Peyer's patch (tissue), 4 donors: ENCODE results near the gene TSPAN33. TPM values are rescaled to one million over a fixed set of nuclear protein-coding genes. Genes with fewer than 3 reads are reported as not detected.

Experiments
- DNase-seq, 3 donors: peaks; one replicate each; pipeline ENCODE4 v3.0.0-alpha.2; 2017 to 2019
- H3K27ac ChIP-seq, 4 donors: fragments of 200-600 bp; sonication (generic); one replicate each; pipeline ENCODE4 v1.5.1; 2016 to 2019
- H3K27me3 ChIP-seq, 2 donors: fragments of 200-600 bp; sonication (generic); one replicate each; pipeline ENCODE4 v1.5.1; 2019
- H3K36me3 ChIP-seq, 3 donors: fragments of 200-600 bp; sonication (generic); one replicate each; pipeline ENCODE4 v1.5.1; 2016 to 2019
- H3K4me1 ChIP-seq, 4 donors: fragments of 200-600 bp; sonication (generic); one replicate each; pipeline ENCODE4 v1.5.1; 2016 to 2019
- H3K4me3 ChIP-seq, 4 donors: fragments of 200-600 bp; sonication (generic); 1 replicate in 3 of 4; 2 replicates in 1 of 4; pipeline ENCODE4 v1.5.1; 2016 to 2019; ENCODE audit warnings: mild to moderate bottlenecking in 1 of 4
- H3K9me3 ChIP-seq, 4 donors: fragments of 200-600 bp; sonication (generic); one replicate each; pipeline ENCODE4 v1.5.1; 2016 to 2019; ENCODE audit warnings: mild to moderate bottlenecking in 1 of 4
- CTCF ChIP-seq, 6 experiments: fragments of 450-650 bp in 4 of 6; fragments of 200-600 bp in 2 of 6; sonication (generic) in 1 of 6; IDR thresholded peaks; one replicate each; pipeline ENCODE4 v1.5.1; 2017 to 2019; ENCODE audit warnings: antibody characterized with exemption in 6 of 6, mild to moderate bottlenecking in 3 of 6, moderate library complexity in 1 of 6
- POLR2A ChIP-seq, 2 donors: fragments of 450-650 bp; IDR thresholded peaks; one replicate each; pipeline ENCODE4 v1.5.1; 2017; ENCODE audit warnings: antibody characterized with exemption in 2 of 2, mild to moderate bottlenecking in 2 of 2, moderate library complexity in 2 of 2
- total RNA-seq, 4 donors: library from RNA; depleted of rRNA; stranded (reverse); fragments of >200 nt; gene quantifications; one replicate each; pipeline ENCODE4 v1.1.0, GENCODE V29; 2016

The TSPAN33 gene
- total RNA-seq, 4 donors from 2014 or later = 1.0 to 28.9 (median 3.5) TPM

GRCh38 chr7:129189661-129190310, 45.3 kb downstream of the TSPAN33 start:
- no peaks in the 10 kb centered on the region for H3K9me3 ChIP-seq
- no peaks in the 10 kb centered on the region for H3K27me3 ChIP-seq
- no peak overlapping the region for H3K27ac ChIP-seq
- peaks cover 0 to 13% (median 5%) of the 10 kb centered on the region in 4 donors for H3K4me1 ChIP-seq
- H3K36me3 ChIP-seq = no peaks in the 10 kb centered on the region
- TF ChIP-seq POLR2A (IDR thresholded peaks at IDR 0.05) (no peak), CTCF (IDR thresholded peaks at IDR 0.05) (no peak)
- H3K4me3 ChIP-seq = peak overlapping the region; percentile 55 to 77 (median 66)
- no peak for DNase-seq

- Histone ChIP-seq H3K4me3 (no peak overlapping the region), H3K27me3 (no peaks in the 10 kb centered on the region), H3K9me3 (no peaks in the 10 kb centered on the region), H3K4me1 (peaks cover 0 to 13% (median 5%) of the 10 kb centered on the region in 4 donors), H3K27ac (no peak overlapping the region), H3K36me3 (no peaks in the 10 kb centered on the region)
- DNase-seq = no peak
- TF ChIP-seq CTCF (IDR thresholded peaks at IDR 0.05) (no peak), POLR2A (IDR thresholded peaks at IDR 0.05) (no peak)
These were observed 46.8 kb downstream of the TSPAN33 start for GRCh38 chr7:129191272-129191671.

- Histone ChIP-seq H3K9me3 (no peaks in the 10 kb centered on the region), H3K4me1 (peaks cover 0 to 6% (median 2%) of the 10 kb centered on the region in 4 donors), H3K27me3 (no peaks in the 10 kb centered on the region), H3K27ac (no peak overlapping the region), H3K36me3 (no peaks in the 10 kb centered on the region), H3K4me3 (no peak overlapping the region)
- no peak for DNase-seq
- TF ChIP-seq POLR2A (IDR thresholded peaks at IDR 0.05) (no peak), CTCF (IDR thresholded peaks at IDR 0.05) (no peak)
These were observed 49.4 kb downstream of the TSPAN33 start for GRCh38 chr7:129193892-129194291.

DNA sequence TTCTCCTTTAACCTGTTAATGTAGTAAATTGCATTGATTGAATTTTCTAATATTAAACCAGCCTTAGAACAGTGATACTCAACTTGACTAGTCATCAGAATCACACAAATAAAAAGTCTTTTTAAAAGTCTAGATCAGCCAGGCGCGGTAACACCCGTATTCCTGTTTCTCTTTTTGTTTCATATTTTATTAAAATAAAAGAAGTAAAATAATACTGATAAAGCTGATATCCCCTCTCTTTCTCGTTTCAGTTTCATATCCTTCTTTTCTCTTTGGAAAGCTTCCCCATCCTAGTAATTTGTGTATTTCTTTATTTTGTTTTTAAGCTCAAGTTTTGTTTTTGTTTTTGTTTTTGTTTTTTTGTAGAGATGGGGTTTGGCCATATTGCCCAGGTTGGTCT, 53.3 kb downstream of the TSPAN33 start:
- DNase-seq = no peak
- H3K27ac ChIP-seq = no peak overlapping the region
- H3K36me3 ChIP-seq = no peaks in the 10 kb centered on the region
- no peaks in the 10 kb centered on the region for H3K9me3 ChIP-seq
- TF ChIP-seq CTCF (IDR thresholded peaks at IDR 0.05) = no peak
- H3K27me3 ChIP-seq = no peaks in the 10 kb centered on the region
- H3K4me3 ChIP-seq = no peak overlapping the region
- no peaks in the 10 kb centered on the region for H3K4me1 ChIP-seq

GRCh38 chr7:129199406-129199805, 54.9 kb downstream of the TSPAN33 start:
- Histone ChIP-seq H3K27me3 (no peaks in the 10 kb centered on the region), H3K9me3 (no peaks in the 10 kb centered on the region), H3K36me3 (no peaks in the 10 kb centered on the region), H3K4me1 (no peaks in the 10 kb centered on the region), H3K4me3 (no peak overlapping the region), H3K27ac (no peak overlapping the region)
- DNase-seq = no peak
- TF ChIP-seq POLR2A (IDR thresholded peaks at IDR 0.05) = no peak
- TF ChIP-seq CTCF (IDR thresholded peaks at IDR 0.05) = no peak
